ENCODE data around the gene TPSG1.
"Not testable (repeated sequence)": the region's sequence is repeated elsewhere in the genome, so short reads cannot be mapped to it uniquely, and the experiment has no call there.

DNA sequence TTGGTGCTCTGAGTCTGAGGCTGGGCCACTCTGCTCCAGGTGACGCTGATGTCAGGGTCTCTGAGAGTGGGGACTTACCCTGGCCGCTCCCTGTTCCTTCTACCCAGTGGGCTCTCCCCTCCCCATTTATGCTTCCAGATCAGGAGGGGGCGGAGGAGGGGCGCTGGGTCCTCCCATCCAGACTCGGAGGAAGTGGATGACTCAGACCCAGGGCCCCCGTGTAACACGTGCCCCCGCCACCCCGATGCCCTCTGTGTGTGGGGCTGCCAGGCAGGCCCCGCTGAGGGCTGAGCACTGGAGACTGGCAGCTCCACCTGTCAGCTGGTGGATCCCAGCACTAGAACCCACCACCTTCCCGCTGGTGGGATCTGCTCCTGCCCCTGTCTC lies 5.0 kb upstream of the TPSG1 start, which contains the start of gene TPSB2:
- TF ChIP-seq, protein P1, sequence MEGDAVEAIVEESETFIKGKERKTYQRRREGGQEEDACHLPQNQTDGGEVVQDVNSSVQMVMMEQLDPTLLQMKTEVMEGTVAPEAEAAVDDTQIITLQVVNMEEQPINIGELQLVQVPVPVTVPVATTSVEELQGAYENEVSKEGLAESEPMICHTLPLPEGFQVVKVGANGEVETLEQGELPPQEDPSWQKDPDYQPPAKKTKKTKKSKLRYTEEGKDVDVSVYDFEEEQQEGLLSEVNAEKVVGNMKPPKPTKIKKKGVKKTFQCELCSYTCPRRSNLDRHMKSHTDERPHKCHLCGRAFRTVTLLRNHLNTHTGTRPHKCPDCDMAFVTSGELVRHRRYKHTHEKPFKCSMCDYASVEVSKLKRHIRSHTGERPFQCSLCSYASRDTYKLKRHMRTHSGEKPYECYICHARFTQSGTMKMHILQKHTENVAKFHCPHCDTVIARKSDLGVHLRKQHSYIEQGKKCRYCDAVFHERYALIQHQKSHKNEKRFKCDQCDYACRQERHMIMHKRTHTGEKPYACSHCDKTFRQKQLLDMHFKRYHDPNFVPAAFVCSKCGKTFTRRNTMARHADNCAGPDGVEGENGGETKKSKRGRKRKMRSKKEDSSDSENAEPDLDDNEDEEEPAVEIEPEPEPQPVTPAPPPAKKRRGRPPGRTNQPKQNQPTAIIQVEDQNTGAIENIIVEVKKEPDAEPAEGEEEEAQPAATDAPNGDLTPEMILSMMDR (conservative IDR thresholded peaks at IDR 0.05; ENCODE audit: low read depth, low read length), result not testable (repeated sequence)
- TF ChIP-seq EZH2 (IDR thresholded peaks at IDR 0.05; ENCODE audit: borderline replicate concordance, low read depth, low read length, poor library complexity, severe bottlenecking), result not testable (repeated sequence)

All from A673 (cell line).